IMR-90 (cell line): ENCODE results near the gene SMARCAD1.

Experiments
- CHD1 ChIP-seq: IDR thresholded peaks from 2 replicates; pipeline ENCODE4 v1.6.1; 2012; ENCODE audit warnings: low read depth, low read length, improper control_type of control experiment
- CTCF ChIP-seq: conservative IDR thresholded peaks from 2 replicates; pipeline ENCODE4 v1.5.1; 2012; ENCODE audit warnings: mild to moderate bottlenecking, low read depth, low read length, improper control_type of control experiment
- ELK1 ChIP-seq: fragments of 150-350 bp; IDR thresholded peaks from 2 replicates; pipeline ENCODE4 v1.6.1; 2016; ENCODE audit warnings: low read depth, mild to moderate bottlenecking, low read length, moderate library complexity, borderline replicate concordance
- FOS ChIP-seq: fragments of 150-350 bp; IDR thresholded peaks from 2 replicates; pipeline ENCODE4 v1.6.1; 2016; ENCODE audit warnings: low read depth, low read length
- MAFK ChIP-seq: IDR thresholded peaks from 2 replicates; pipeline ENCODE4 v1.6.1; 2012; ENCODE audit warnings: low read depth, low read length, improper control_type of control experiment
- POLR2A ChIP-seq: IDR thresholded peaks from 2 replicates; pipeline ENCODE4 v1.6.1; 2012; ENCODE audit warnings: mild to moderate bottlenecking, low read depth, low read length
- RAD21 ChIP-seq: IDR thresholded peaks from 2 replicates; pipeline ENCODE4 v1.6.1; 2012; ENCODE audit warnings: low read length, improper control_type of control experiment
- RCOR1 ChIP-seq: IDR thresholded peaks from 2 replicates; pipeline ENCODE4 v1.6.1; 2012; ENCODE audit warnings: mild to moderate bottlenecking, low read length, improper control_type of control experiment; ENCODE audit not compliant: insufficient replicate concordance

- TF ChIP-seq CTCF (no peak), RAD21 (no peak), POLR2A (no peak), ELK1 (no peak), RCOR1 (no peak), CHD1 (no peak), MAFK (no peak), FOS (0 out of 2 replicates have a peak, but pooled peaks have one; percentile 24)
These were observed 67.2 kb downstream of the SMARCAD1 start for GRCh38 chr4:94274912-94275311.
